HL-60/S4 treated with retinoic acid at 250 ng/mL for 4 days and 3 days (cell line): Measurements from ENCODE around the gene HMCN1.

ENCODE experiments used
- in situ Hi-C: fragments of 300-500 bp; cut with MboI; formaldehyde crosslinking; loops from 2 replicates; pipeline ENCODE4 v1.7.0; 2022; ENCODE audit warnings: low sequenced_read_pairs

HMCN1 gene

DNA sequence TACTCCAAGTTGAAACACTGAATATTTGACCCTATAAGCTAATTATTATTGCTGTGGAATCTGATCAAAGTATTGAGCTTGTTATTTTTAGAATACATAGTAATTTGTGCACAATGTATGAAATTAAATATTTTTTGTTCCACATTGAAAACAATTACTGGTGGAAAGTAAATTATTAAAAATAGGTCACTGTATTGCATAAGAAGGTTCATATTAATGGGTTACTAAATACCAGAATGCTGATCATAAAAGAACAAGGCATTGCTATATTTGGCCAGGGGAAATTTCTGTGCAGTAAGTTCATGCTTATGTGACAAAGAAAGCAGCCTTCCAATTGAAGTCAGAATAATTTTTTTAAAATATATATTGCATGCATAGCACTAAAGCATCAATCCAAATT lies 481.4 kb downstream of the HMCN1 start:
- in situ Hi-C loops, result no loop called here

GRCh38 chr1:186218654-186219352 lies 484.6 kb downstream of the HMCN1 start:
- in situ Hi-C loops, result no loop called here

DNA sequence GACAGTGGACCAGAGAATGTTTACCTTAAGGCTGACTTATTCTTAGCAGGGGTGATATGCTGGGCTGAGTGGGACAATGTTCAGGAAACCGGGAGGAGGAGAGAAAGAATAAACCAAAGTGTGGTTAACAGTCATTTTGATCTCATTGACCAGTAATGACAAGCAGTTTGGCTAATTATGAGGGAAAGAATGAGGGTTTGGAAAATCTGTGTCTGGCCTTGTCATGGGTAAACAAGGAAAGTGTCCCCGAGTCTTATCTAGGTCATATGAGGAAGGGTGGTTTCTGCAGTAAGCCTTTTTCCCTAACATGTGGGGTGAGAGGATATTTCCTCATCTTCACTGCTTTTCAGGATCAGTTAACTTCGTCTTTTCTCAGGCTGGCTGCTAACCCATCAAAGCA lies 485.9 kb downstream of the HMCN1 start:
- in situ Hi-C loops, result no loop called here

- in situ Hi-C loops, result no loop called here
These were observed 486.7 kb downstream of the HMCN1 start for GRCh38 chr1:186220911-186221310.

GRCh38 chr1:186225096-186225495 lies 490.9 kb downstream of the HMCN1 start:
- in situ Hi-C loops, result no loop called here

GRCh38 chr1:186228749-186229148 lies 494.6 kb downstream of the HMCN1 start:
- in situ Hi-C loops, result no loop called here

DNA sequence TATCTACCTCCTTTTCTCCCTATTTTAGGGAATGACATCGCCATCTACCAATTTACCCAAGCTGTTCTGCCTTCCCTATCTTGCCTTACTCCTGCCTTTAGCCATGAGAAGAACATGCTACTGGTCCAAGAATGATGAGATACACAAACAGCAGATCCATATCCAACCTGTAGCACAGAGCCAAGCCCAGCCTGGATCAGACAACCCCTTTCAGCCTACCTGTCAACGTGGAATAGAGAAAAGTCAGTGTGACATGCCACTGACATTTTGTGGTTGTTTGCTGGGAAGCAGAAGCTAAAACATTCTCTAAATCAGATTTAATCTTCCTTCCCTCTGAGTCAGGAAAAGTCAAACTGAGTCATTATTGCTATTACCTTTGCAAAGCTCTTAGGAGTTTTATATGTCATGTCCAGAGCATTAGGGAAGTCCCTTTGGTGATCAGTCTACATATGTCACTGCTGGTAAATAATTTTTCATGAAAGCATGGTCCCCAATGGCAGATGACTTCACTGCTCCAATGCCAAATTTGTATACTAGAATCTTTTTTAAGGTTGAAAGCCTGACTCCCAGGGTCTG lies 497.8 kb downstream of the HMCN1 start:
- in situ Hi-C loops, result no loop called here

DNA sequence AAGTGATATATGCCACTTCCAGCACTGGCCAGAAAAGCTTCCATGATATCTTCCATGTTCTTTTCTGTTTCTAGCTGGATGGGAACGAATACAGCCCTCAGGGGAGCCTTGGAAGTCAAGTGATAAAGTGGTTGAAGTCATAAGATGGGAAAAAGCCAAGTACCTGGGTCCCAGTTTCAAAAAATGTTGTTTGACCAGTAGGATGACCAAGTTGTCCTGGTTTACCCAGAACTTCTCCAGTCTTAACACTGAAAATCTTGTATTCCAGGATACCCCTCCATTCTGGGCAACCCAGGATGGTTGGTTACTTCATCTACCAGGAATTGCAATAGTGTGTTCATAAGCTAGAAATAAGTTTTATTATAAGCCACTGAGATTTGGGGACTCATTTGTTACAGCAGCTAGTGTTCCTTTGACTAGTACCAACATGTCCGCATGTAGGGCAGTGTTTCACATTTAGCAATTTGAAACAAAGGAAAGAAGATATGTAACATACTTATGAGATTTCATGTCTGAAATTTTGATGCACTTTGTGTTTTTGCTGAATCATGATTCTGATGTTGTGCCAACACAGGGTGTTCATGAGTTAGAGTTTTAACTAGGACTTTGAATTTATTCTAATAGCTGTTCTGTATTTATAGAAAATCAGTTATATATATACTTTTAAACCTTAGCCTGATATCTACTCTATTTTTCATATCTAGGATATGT lies 500.9 kb downstream of the HMCN1 start:
- in situ Hi-C loops, result no loop called here

GRCh38 chr1:186235696-186236095 lies 501.5 kb downstream of the HMCN1 start:
- in situ Hi-C loops, result no loop called here

- in situ Hi-C loops, result no loop called here
These were observed 502.7 kb downstream of the HMCN1 start for GRCh38 chr1:186236921-186237320.

DNA sequence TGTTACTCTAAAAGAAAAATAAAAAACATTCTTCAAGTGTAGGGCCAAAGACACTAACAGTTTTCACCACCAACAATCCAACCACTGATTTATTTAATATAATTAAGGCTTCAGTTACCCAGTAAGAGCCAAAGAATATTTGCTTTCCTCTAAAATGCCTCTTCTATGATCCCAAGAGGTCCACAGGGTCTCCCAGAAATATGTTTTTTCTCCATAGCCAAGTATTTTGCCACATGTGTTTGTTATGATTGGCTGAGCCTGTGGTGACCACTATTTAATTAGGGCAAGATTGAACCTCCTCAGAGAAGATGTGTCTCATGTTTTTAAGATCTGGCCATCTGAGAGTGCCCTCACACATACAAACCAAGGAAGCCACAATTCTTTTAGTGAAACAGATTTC lies 505.0 kb downstream of the HMCN1 start:
- in situ Hi-C loops, result no loop called here

DNA sequence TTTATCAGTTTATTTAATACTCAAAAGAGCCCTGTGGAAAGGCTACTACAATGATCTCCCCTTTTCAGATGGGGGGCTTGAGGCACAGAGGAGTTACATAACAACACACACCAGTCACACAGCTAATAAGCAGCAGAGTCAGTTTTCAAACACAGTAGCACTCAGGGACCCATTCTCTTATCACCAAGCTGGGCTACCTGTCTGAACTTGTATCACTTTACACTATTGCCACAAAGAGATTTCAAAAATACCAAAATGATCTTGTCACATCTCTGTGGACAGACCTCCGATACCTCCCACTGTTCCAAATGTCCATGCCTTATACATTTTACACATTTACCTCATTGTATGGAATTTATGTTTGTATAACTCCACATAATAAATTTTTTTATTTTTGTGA lies 506.2 kb downstream of the HMCN1 start:
- in situ Hi-C loops, result no loop called here
